ENCODE measurements around the gene PLXNA2. TPM values are rescaled to one million over a fixed set of nuclear protein-coding genes. Genes with fewer than 3 reads are reported as not detected.

Gene PLXNA2
- total RNA-seq, 1 experiment from 2014 or later: 0.89 TPM

DNA sequence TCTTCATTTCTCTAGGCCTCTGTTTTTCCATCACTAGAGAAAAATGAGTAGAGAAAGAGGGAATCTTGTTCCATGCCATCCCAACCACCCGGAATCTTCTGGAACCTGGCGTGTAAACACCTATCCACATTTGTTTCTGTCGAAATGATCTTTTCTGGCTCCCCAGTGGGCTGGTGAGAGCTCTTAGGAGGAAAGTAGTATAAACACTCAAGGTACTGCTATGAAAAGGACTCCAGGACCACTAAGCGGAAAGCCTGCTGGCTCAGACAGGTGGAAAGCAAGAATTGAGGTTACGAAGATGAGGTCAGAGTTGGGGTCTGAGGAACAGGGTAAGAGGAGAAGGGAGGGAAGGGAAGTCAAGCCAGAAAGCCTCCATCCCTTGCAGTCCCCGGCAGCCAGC, 90.8 kb downstream of the PLXNA2 start:
- no peaks in the 10 kb centered on the region for H3K79me2 ChIP-seq (ENCODE audit: insufficient read depth, low read length)
- no peak for TF ChIP-seq POLR2AphosphoS5 (IDR thresholded peaks at IDR 0.05; ENCODE audit: low read depth, low read length)
- TF ChIP-seq, protein P1, sequence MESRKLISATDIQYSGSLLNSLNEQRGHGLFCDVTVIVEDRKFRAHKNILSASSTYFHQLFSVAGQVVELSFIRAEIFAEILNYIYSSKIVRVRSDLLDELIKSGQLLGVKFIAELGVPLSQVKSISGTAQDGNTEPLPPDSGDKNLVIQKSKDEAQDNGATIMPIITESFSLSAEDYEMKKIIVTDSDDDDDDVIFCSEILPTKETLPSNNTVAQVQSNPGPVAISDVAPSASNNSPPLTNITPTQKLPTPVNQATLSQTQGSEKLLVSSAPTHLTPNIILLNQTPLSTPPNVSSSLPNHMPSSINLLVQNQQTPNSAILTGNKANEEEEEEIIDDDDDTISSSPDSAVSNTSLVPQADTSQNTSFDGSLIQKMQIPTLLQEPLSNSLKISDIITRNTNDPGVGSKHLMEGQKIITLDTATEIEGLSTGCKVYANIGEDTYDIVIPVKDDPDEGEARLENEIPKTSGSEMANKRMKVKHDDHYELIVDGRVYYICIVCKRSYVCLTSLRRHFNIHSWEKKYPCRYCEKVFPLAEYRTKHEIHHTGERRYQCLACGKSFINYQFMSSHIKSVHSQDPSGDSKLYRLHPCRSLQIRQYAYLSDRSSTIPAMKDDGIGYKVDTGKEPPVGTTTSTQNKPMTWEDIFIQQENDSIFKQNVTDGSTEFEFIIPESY (IDR thresholded peaks at IDR 0.05; ENCODE audit: extremely low read depth, insufficient replicate concordance, low read length): no peak
- TF ChIP-seq JUND (IDR thresholded peaks at IDR 0.05): no peak
- TF ChIP-seq POLR2A (IDR thresholded peaks at IDR 0.05; ENCODE audit: borderline replicate concordance, extremely low read depth, insufficient read depth, insufficient read length): no peak
- TF ChIP-seq ZFX (IDR thresholded peaks at IDR 0.05): no peak
- TF ChIP-seq ZNF274 (IDR thresholded peaks at IDR 0.05; ENCODE audit: low read depth, low read length): no peak
- no peak for TF ChIP-seq RAD21 (IDR thresholded peaks at IDR 0.05; ENCODE audit: low read depth)
- no peak for TF ChIP-seq TCF7L2 (IDR thresholded peaks at IDR 0.05; ENCODE audit: borderline replicate concordance, extremely low read depth, insufficient read depth, insufficient read length)
- no peak for TF ChIP-seq EZH2 (IDR thresholded peaks at IDR 0.05)
- TF ChIP-seq SIN3A (IDR thresholded peaks at IDR 0.05; ENCODE audit: low read depth): no peak
- TF ChIP-seq CTCF (IDR thresholded peaks at IDR 0.05 in 2 of 3, conservative IDR thresholded peaks at IDR 0.05 in 1 of 3; ENCODE audit: borderline replicate concordance in 1 of 3, insufficient read depth in 1 of 3, low read depth in 2 of 3, low read length in 2 of 3): no peak
- no peak for TF ChIP-seq EZH2phosphoT487 (IDR thresholded peaks at IDR 0.05; ENCODE audit: borderline replicate concordance)
- H3K9ac ChIP-seq (ENCODE audit: low read length): no peak overlapping the region
- H3K27ac ChIP-seq (ENCODE audit: low read depth, low read length): no peak overlapping the region
- intact Hi-C loops (cut with micrococcal nuclease): no loop called here
- no peaks in the 10 kb centered on the region for H3K9me2 ChIP-seq (ENCODE audit: insufficient read depth)
- no TSS peak for BruUV-seq (replicated peaks)
- no peaks in the 10 kb centered on the region for H3K9me3 ChIP-seq (ENCODE audit: control insufficient read depth in 1 of 2, insufficient read depth in 1 of 2, low read depth in 1 of 2, low read length in 2 of 2)
- ChIA-PET RAD21 (ENCODE audit: low non-redundant PET in 1 of 2, low total read pairs in 2 of 2, uncharacterized antibody in 2 of 2, unreplicated experiment in 2 of 2) (no interaction called here), CTCF (no interaction called here), POLR2A (no interaction called here)
- ATAC-seq: no peak
- no peaks in the 10 kb centered on the region for H3K36me3 ChIP-seq (ENCODE audit: control insufficient read depth in 1 of 2, insufficient read depth in 2 of 2, low read length in 2 of 2)
- no peak overlapping the region for H3K4me2 ChIP-seq (ENCODE audit: low read length)
- no peak overlapping the region for H2AFZ ChIP-seq (ENCODE audit: low read depth, low read length, poor library complexity, severe bottlenecking)
- no peaks in the 10 kb centered on the region for H4K20me1 ChIP-seq (ENCODE audit: insufficient read depth)
- H3K27me3 ChIP-seq (ENCODE audit: insufficient read depth, low read length): peaks cover 8% of the 10 kb centered on the region
- H3K4me1 ChIP-seq (ENCODE audit: control insufficient read depth in 1 of 2, insufficient read depth in 2 of 2, low read length in 2 of 2): peaks cover 0 to 7% of the 10 kb centered on the region in 2 experiments; a peak in 1 of 4 replicates
- H3K4me3 ChIP-seq (replicated peaks in 1 of 2; ENCODE audit: low read depth in 1 of 2, low read length in 2 of 2): no peak overlapping the region
- DNase-seq (ENCODE audit: low read depth, low spot score): no peak

All from HCT116 (cell line).